Stimulated activated CD4-positive, alpha-beta T cell treated with anti-CD3 and anti-CD28 coated beads, Interleukin-1b, Interleukin-23, amount 100 ng/mL, for 1 hour (primary cell): ENCODE measurements around the gene C6orf15.

Experiments used
- DNase-seq, 2 donors: peaks; one replicate each; pipeline ENCODE4 v3.0.0-alpha.2; 2020; ENCODE audit warnings: low read depth in 2 of 2

The C6orf15 gene

GRCh38 chr6:31130751-31131150 lies 18.4 kb upstream of the C6orf15 start:
- DNase-seq, result no peak

GRCh38 chr6:31129130-31129529 lies 16.8 kb upstream of the C6orf15 start:
- no peak for DNase-seq

DNA sequence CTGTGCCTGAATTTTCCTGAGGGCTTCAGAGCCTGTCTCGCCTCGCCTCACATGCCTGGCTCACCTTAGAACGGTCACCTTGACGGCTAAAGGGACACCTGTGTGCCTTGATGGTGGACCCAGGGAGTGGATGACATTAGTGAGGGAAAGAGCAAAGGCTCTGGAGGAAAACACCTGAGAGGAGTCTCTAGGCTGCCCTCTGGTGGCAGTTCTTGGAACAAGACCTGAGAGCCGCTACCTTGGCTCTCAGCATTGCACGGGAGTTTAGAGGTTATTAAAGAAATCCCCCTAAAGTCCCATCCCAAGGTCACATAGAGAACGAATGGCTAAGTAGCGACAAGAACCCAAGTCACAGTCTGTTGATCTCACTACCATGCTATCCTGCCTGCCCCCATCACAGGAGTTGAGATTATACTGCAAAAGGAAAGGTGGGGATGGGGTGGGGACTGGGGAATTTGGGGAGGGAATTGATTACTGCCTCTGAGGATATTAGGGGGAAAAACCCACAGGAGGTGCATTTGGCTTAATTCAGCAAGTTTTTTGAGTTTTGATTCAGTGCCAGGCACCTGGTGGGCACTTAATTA lies 15.8 kb upstream of the C6orf15 start:
- DNase-seq, result peak; percentile 41 to 56

DNA sequence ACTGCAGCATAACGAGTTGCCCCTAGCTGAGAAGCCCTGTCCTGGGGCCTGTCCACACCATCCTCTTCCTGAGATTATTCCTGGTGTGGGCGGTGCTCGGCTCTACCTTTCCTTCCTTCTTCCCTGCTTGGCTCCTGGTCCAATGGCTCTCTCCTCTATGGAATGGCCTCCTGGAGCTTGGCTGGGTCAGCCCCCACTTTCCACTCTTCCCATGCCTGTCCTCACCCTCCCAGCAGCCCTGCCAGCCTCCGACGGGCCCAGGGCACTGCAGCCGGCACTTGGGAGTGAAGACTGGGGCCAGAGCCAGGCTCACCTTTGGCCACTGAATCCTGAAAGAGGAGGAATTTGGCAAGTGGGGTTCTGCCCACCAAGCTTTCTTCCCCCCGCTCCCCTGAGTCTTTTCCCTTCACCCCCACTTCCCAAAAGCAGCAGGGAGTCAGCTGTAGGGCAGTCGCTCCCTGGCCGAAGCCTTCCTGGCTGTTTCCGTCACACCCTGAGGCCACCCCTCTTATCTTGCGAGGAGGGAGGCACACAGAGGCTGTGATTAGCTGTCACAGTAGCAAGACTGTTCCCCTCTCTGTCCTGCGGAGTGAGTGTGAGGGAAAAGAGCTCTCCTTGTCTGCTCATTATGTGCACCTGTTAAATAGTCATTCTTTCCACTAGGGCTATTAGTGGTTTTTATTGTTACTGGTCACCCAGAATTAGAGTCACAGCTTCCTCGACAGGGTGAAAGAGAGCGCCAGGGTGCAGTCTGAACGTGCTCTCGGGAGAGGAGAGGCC lies 14.2 kb upstream of the C6orf15 start:
- DNase-seq, result no peak

GRCh38 chr6:31125586-31126363 lies 13.4 kb upstream of the C6orf15 start:
- DNase-seq, result no peak

GRCh38 chr6:31125162-31125561 lies 12.8 kb upstream of the C6orf15 start:
- DNase-seq, result no peak

GRCh38 chr6:31122791-31123706 lies 10.7 kb upstream of the C6orf15 start:
- no peak for DNase-seq

- DNase-seq, result no peak
Measured at GRCh38 chr6:31121131-31121790, 8.9 kb upstream of the C6orf15 start.

- no peak for DNase-seq
Measured at GRCh38 chr6:31120151-31120915, 8.0 kb upstream of the C6orf15 start, which contains the start of gene CDSN. CDSN (minus strand) TSS chr6:31120446; CDS start chr6:31120419, 27 bp downstream.

DNA sequence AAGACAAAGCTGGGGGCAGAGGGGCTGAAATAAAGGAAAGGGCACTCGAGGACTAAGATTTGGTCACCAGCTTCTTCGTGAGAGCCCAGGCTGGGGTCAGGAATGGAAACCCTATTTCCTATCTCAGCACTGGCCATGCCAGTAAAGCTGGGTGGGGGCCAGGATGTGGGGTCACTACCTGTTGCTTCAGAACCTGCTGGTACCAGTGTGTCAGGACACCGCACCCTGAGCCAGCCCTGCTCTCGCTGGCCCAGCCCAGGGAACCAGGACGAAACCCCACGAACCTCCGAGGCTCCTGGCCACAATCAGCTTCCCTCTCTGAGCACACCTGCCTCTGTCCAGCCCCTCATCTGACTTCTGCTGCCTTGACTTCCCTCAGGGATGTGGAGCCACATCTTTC lies 5.8 kb upstream of the C6orf15 start:
- DNase-seq, result no peak

- DNase-seq, result no peak
Measured at GRCh38 chr6:31116661-31117385, 4.4 kb upstream of the C6orf15 start.

DNA sequence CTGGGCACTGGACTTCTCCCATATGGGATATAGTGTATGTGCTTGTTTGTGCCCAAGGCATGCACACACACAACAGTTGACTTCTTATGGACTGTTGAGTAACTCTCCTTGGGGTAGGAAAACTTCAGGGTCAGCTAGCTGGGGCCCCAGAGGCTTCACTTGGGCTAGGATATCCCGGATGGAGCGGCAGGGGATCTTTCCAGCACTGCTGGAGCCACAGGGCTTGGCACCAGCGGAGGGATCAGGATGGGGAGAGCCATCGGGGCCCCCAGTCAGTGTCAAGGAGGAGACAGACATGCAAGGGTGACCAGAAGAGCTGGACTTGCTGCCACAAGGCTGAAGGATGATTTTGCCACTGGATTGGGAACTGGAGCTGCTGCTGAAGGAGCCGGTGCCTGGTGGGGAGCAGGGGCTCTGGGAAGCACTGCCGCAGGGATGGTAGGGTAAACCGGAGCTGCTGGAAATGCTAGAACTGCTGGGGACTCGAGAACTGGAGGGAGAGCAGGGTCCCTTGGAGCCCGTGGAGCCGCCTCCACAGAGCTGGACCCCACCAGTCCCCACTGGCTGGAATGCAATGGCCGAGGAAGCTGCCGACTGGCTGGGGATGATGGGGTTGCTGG lies 3.7 kb upstream of the C6orf15 start:
- no peak for DNase-seq

GRCh38 chr6:31114970-31115849 lies 2.8 kb upstream of the C6orf15 start:
- DNase-seq, result no peak

DNA sequence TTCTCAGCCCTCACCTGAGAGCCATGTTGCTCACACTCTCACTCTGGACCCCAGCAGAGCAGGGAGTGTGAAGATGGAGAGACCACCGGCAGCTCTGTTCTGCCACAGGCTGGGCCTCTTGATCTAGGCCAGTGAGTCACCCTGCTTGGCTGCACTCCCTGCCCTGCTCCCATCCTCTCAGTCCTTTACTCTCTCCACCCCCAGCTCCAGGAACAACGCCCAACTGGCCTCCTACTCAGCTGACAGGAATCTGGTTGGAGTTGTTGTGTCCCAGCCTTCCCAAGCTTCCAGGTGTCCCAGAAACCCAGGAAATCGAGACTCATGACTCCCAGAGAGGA lies 2.1 kb upstream of the C6orf15 start, which contains the start of gene PSORS1C1:
Gene PSORS1C1, plus strand, starts transcription at position 260 of the 338 bp plus-strand sequence. CDS start 14,833 bp downstream, outside the sequence.
- DNase-seq, result no peak

DNA sequence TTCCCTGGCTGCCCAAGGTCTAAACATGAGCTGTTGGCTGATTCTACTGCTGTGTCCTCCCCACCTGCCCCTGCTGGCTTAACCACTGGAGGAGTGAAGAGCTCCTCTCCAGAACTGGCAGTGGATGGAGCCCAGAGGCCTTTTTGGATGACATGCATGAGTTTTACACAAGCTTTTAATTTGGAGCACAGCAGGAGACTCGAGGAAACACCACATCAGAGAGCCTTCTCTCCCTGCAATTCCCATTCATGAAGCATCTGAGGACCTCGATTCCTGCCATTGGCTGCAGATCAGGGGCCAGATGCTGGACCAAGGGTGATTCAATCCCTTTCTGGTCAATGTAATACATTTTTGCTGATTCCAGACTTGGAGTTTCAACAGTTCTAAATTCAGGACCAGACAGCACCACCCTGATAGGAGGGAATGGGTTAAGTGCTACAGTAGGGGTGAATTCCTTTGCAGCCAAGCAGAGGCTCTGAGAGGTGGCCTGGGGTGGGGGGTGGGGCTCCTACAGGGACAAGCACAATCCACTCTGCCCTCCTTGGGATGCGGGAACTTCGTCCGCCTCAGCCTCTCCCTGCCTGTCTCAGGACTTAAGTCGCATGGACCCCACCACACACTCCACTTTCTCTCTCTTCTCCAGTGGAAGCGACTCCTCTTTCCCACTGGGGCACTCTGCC lies 1.6 kb upstream of the C6orf15 start:
- DNase-seq, result no peak

DNA sequence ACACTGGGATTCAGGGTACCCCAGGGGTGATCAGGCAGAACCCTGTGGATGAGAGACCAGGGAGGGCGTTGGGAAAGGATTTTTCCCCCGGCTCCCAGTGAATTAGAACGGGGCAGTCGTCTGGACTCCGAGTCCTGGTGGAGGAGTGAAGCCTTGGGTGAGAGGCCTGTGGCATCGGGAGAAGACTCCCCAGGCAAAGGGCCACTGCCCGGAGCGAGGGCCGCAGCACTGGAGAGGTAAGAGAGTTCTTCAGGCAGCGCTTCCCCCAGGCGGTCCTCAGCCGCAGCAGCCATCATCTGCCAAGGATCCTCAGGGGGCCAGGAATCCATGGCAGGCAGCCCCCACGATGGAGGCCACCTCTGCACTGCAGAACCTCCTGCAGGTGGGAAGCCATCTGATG lies 663 bp downstream of the C6orf15 start:
- DNase-seq, result no peak

DNA sequence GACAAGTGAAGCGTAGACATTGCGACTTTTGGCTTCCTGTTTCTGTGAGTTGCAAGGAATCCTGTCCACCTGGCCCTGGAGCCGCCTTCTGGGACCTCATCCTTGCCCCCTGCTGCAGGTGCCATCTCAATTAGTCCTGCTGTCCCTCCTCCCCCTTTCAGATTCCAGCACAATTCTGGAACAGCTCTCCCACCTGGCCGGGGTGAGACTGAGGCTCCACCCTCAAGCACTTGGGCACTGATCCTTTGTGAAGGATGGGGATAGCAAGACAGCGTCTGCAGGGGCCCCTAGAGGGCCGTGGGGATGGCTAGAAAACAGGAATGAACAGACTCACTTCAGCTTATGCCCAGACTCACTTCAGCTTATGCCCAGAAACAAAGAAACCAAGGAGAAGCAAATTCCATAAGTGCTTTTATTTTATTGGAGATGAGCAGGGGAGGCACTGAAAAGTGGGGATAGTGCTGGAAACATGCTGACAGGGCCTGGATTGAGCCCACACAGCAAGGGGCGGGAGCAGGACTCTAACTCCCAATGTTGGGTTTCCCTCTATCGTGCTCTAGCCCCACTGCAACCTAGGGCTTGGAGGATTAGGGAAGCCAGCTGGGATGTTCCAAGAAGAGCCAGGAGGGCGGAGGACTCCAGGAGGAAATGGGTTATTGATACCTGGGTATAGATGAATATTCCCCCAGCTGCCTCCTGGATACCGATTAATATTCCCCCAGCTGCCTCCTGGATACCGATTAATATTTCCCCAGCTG lies 1.4 kb downstream of the C6orf15 start:
- no peak for DNase-seq
